Endodermal cell (in vitro differentiated cells): Measurements from ENCODE around the gene BMP4. TPM values are rescaled to one million over a fixed set of nuclear protein-coding genes. Genes with fewer than 3 reads are reported as not detected.

Source experiments
- DNase-seq: peaks from one replicate; pipeline ENCODE4 v3.0.0-alpha.2; 2017
- H3K27ac ChIP-seq: 2 replicates; pipeline ENCODE4 v1.5.1; 2013; ENCODE audit warnings: mild to moderate bottlenecking, low read depth, low read length, moderate library complexity
- H3K27me3 ChIP-seq: 2 replicates; pipeline ENCODE4 v1.6.1; 2013; ENCODE audit warnings: mild to moderate bottlenecking, low read length, moderate library complexity; ENCODE audit not compliant: insufficient read depth, control insufficient read depth, poor library complexity, severe bottlenecking
- H3K36me3 ChIP-seq: 2 replicates; pipeline ENCODE4 v1.7.0; 2013; ENCODE audit warnings: mild to moderate bottlenecking, low read length, moderate library complexity; ENCODE audit not compliant: control insufficient read depth, insufficient read depth
- H3K4me1 ChIP-seq: one replicate; pipeline ENCODE4 v1.7.0; 2013; ENCODE audit warnings: low read length; ENCODE audit not compliant: control insufficient read depth, insufficient read depth
- H3K4me3 ChIP-seq: 2 replicates; pipeline ENCODE4 v1.5.1; 2013; ENCODE audit warnings: mild to moderate bottlenecking, low read length, moderate library complexity
- H3K9ac ChIP-seq: 2 replicates; pipeline ENCODE4 v1.6.1; 2013; ENCODE audit warnings: mild to moderate bottlenecking, low read length, moderate library complexity; ENCODE audit not compliant: poor library complexity, severe bottlenecking; ENCODE audit errors: extremely low read depth
- H3K9me3 ChIP-seq: 2 replicates; pipeline ENCODE4 v1.6.1; 2013; ENCODE audit warnings: mild to moderate bottlenecking, low read length, moderate library complexity; ENCODE audit not compliant: control insufficient read depth
- H3K27ac Mint-ChIP-seq: 2 replicates; pipeline ENCODE4 v1.8.0; 2020; ENCODE audit warnings: mixed read lengths
- H3K27me3 Mint-ChIP-seq: 2 replicates; pipeline ENCODE4 v1.8.0; 2021; ENCODE audit warnings: mild to moderate bottlenecking, mixed read lengths; ENCODE audit not compliant: insufficient read depth
- H3K36me3 Mint-ChIP-seq: 2 replicates; pipeline ENCODE4 v1.8.0; 2020; ENCODE audit warnings: low read depth, mixed read lengths
- H3K4me1 Mint-ChIP-seq: 2 replicates; pipeline ENCODE4 v1.8.0; 2020; ENCODE audit warnings: mixed read lengths
- H3K4me3 Mint-ChIP-seq: 2 replicates; pipeline ENCODE4 v1.8.0; 2020; ENCODE audit warnings: mild to moderate bottlenecking, moderate library complexity, mixed read lengths
- H3K9me3 Mint-ChIP-seq: 2 replicates; pipeline ENCODE4 v1.8.0; 2020; ENCODE audit warnings: mild to moderate bottlenecking, mixed read lengths
- CTCF ChIP-seq: fragments of 200-600 bp; sonication (generic); conservative IDR thresholded peaks from 2 replicates; pipeline ENCODE4 v1.5.0; 2021; ENCODE audit warnings: antibody characterized with exemption, mild to moderate bottlenecking
- WGBS, 2 experiments: methylation state at CpG; one replicate each; pipeline versions ENCODE4 v1.1.5 to v1.1.7; 2013; ENCODE audit warnings: missing lambda C conversion rate in 2 of 2, mixed read lengths in 1 of 2; ENCODE audit not compliant: insufficient coverage in 1 of 2, insufficient read length in 1 of 2; 5-methylcytosine and 5-hydroxymethylcytosine counted together
- total RNA-seq, 2 donors: library from RNA; stranded (reverse); fragmentation: NEBNext Ultra II Directional in 1 of 2; extraction: Animal tissue kit (Norgen Biotek cat#: 25700) in 1 of 2; gene quantifications; 2 replicates in 1 of 2; 3 replicates in 1 of 2; pipeline ENCODE4 v1.2.1, GENCODE V29; 2021

The BMP4 gene
- total RNA-seq, 2 donors from 2014 or later, result 13.0 to 19.9 TPM

- Histone ChIP-seq H3K27me3 (peaks cover 48% of the 10 kb centered on the region), H3K36me3 (peaks cover 26% of the 10 kb centered on the region), H3K27ac (no peak overlapping the region), H3K9ac (no peak overlapping the region), H3K4me3 (peak overlapping the region; percentile 69), H3K9me3 (no peaks in the 10 kb centered on the region), H3K4me1 (peaks cover 14% of the 10 kb centered on the region)
- Mint-ChIP-seq H3K27ac (no peak overlapping the region), H3K27me3 (peaks cover 74% of the 10 kb centered on the region), H3K4me3 (peak overlapping the region; percentile 62), H3K9me3 (no peaks in the 10 kb centered on the region), H3K4me1 (peaks cover 60% of the 10 kb centered on the region), H3K36me3 (peaks cover 24% of the 10 kb centered on the region)
- TF ChIP-seq CTCF, result no peak
- DNase-seq, result no peak
- 20% methylated on average over 12 of the region's 12 CpGs; no CpG with 5 or more reads in 1 of the 2 experiments for WGBS, 2 experiments
These were observed 9.6 kb downstream of the BMP4 start for GRCh38 chr14:53947094-53947445.

- H3K27ac Mint-ChIP-seq, result no peak overlapping the region
- Histone ChIP-seq H3K9me3 (no peaks in the 10 kb centered on the region), H3K4me1 (peaks cover 14% of the 10 kb centered on the region), H3K4me3 (peak overlapping the region; percentile 69), H3K27me3 (peaks cover 48% of the 10 kb centered on the region), H3K9ac (no peak overlapping the region), H3K27ac (no peak overlapping the region), H3K36me3 (peaks cover 26% of the 10 kb centered on the region)
- DNase-seq, result peak; percentile 84
- H3K4me3 Mint-ChIP-seq, result peak overlapping the region; percentile 62
- TF ChIP-seq CTCF, result peak; percentile 49
- WGBS, 2 experiments, result 7 to 9% methylated on average over 3 to 63 of the region's 63 CpGs
- peaks cover 69% of the 10 kb centered on the region for H3K27me3 Mint-ChIP-seq
- peaks cover 54% of the 10 kb centered on the region for H3K4me1 Mint-ChIP-seq
- H3K9me3 Mint-ChIP-seq, result no peaks in the 10 kb centered on the region
- H3K36me3 Mint-ChIP-seq, result peaks cover 24% of the 10 kb centered on the region
These were observed 10.1 kb downstream of the BMP4 start for GRCh38 chr14:53946404-53947093.

GRCh38 chr14:53946071-53946403, 10.6 kb downstream of the BMP4 start:
- TF ChIP-seq CTCF, result no peak
- Mint-ChIP-seq H3K27ac (no peak overlapping the region), H3K9me3 (no peaks in the 10 kb centered on the region), H3K27me3 (peaks cover 64% of the 10 kb centered on the region), H3K36me3 (peaks cover 22% of the 10 kb centered on the region), H3K4me1 (peaks cover 49% of the 10 kb centered on the region), H3K4me3 (peak overlapping the region; percentile 62)
- Histone ChIP-seq H3K36me3 (peaks cover 23% of the 10 kb centered on the region), H3K9ac (no peak overlapping the region), H3K9me3 (no peaks in the 10 kb centered on the region), H3K4me3 (peak overlapping the region; percentile 69), H3K4me1 (peaks cover 14% of the 10 kb centered on the region), H3K27me3 (peaks cover 44% of the 10 kb centered on the region), H3K27ac (no peak overlapping the region)
- no peak for DNase-seq
- WGBS, 2 experiments, result 43 to 48% methylated on average over 3 to 14 of the region's 14 CpGs
